OCI-LY1 (cell line): Measurements from ENCODE around the gene TMEM204.

Source experiments
- H2AFZ ChIP-seq: fragments of 200-600 bp; sonication (generic), shearing (Covaris generic); 2 replicates; pipeline ENCODE4 v1.6.0; 2014; ENCODE audit warnings: antibody characterized with exemption, mild to moderate bottlenecking, low read length
- H3F3A ChIP-seq: fragments of 200-600 bp; sonication (generic), shearing (Covaris generic); 2 replicates; pipeline ENCODE4 v1.6.0; 2014; ENCODE audit warnings: mild to moderate bottlenecking, antibody characterized with exemption, low read length, moderate library complexity; ENCODE audit not compliant: insufficient read depth
- H3K27ac ChIP-seq: fragments of 200-600 bp; sonication (generic); 2 replicates; pipeline ENCODE4 v1.5.1; 2014; ENCODE audit warnings: low read length, mixed run types, mild to moderate bottlenecking, low read depth; ENCODE audit not compliant: poor library complexity, severe bottlenecking
- H3K27me3 ChIP-seq: fragments of 200-600 bp; sonication (generic); 2 replicates; pipeline ENCODE4 v1.6.0; 2014; ENCODE audit warnings: antibody characterized with exemption, mild to moderate bottlenecking, low read length, moderate library complexity; ENCODE audit not compliant: insufficient read depth
- H3K36me3 ChIP-seq: fragments of 200-600 bp; sonication (generic); 2 replicates; pipeline ENCODE4 v1.6.1; 2014; ENCODE audit warnings: mild to moderate bottlenecking, antibody characterized with exemption, low read length, moderate library complexity, mixed read lengths; ENCODE audit not compliant: insufficient read depth
- H3K4me1 ChIP-seq: fragments of 200-600 bp; sonication (generic); 2 replicates; pipeline ENCODE4 v1.5.1; 2014; ENCODE audit warnings: mild to moderate bottlenecking, low read length, moderate library complexity; ENCODE audit not compliant: insufficient read depth, severe bottlenecking
- H3K4me2 ChIP-seq: fragments of 200-600 bp; sonication (generic), shearing (Covaris generic); 2 replicates; pipeline ENCODE4 v1.6.1; 2014; ENCODE audit warnings: low read length
- H3K4me3 ChIP-seq: fragments of 200-600 bp; sonication (generic); 2 replicates; pipeline ENCODE4 v1.5.1; 2014; ENCODE audit warnings: low read length, low read depth, mild to moderate bottlenecking, mixed read lengths; ENCODE audit not compliant: poor library complexity, severe bottlenecking
- H3K79me2 ChIP-seq: fragments of 200-600 bp; shearing (Covaris generic); 2 replicates; pipeline ENCODE4 v1.6.1; 2016; ENCODE audit warnings: mixed run types, low read length, mixed read lengths; ENCODE audit not compliant: insufficient read depth
- H3K9ac ChIP-seq: fragments of 200-600 bp; sonication (generic), shearing (Covaris generic); 2 replicates; pipeline ENCODE4 v1.6.1; 2014; ENCODE audit warnings: mild to moderate bottlenecking, low read length, mixed read lengths
- H3K9me2 ChIP-seq: fragments of 200-600 bp; sonication (generic), shearing (Covaris generic); 2 replicates; pipeline ENCODE4 v1.6.1; 2014; ENCODE audit warnings: low read depth, mild to moderate bottlenecking, low read length, mixed read lengths
- H3K9me3 ChIP-seq: fragments of 200-600 bp; shearing (Covaris generic); 2 replicates; pipeline ENCODE4 v1.6.1; 2014; ENCODE audit warnings: low read length, mixed read lengths
- H4K20me1 ChIP-seq: fragments of 200-600 bp; sonication (generic), shearing (Covaris generic); 2 replicates; pipeline ENCODE4 v1.6.0; 2016; ENCODE audit warnings: mild to moderate bottlenecking, low read length; ENCODE audit not compliant: insufficient read depth
- CTCF ChIP-seq: fragments of 200-600 bp; sonication (generic), shearing (Covaris generic); IDR thresholded peaks from 2 replicates; pipeline ENCODE4 v1.5.1; 2017; ENCODE audit warnings: mild to moderate bottlenecking, antibody characterized with exemption, low read length, moderate library complexity, mixed read lengths
- EZH2 ChIP-seq: fragments of 200-600 bp; sonication (generic), shearing (Covaris generic); IDR thresholded peaks from 2 replicates; pipeline ENCODE4 v1.8.0; 2017; ENCODE audit warnings: borderline replicate concordance, mixed run types, mild to moderate bottlenecking, antibody characterized with exemption, low read length, moderate library complexity, mixed read lengths

TMEM204 gene

DNA sequence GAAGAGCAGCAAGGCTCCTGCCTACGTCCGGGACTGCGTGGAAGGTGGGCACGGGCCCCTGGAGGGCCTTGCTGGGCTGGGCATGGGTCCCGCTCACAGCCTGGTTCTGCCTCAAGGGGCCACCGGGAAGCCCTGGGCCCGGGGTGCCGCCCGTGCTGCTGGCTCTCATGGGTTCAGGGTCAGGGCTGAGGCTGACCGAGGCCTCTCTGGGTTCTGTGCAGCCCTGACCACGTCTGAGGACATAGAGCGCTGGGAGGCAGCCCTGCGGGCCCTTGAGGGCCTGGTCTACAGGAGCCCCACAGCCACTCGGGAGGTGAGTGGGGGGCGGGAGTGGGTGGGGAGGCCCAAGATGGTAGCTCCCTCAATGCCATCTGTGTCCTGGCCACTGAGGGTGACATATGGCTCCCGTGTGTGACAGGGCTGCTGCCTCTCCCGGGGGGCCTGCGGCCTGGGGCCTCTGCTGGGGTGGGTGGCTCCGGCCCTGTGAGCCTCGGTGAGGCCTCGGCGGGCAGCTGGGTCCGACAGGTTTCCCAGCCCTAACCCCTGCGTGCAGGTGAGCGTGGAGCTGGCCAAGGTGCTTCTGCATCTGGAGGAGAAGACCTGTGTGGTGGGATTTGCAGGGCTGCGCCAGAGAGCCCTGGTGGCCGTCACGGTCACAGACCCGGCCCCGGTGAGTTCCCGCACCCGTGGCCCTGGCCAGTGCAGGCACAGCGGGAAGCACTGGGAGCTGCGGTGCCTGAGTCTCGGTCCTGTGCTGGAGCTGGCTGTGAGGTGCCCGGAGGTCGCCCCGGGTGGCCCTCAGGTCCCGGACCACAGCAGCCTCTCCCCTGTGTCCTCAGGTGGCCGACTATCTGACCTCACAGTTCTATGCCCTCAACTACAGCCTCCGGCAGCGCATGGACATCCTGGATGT is 31.1 kb upstream of the TMEM204 start:
- H3K9ac ChIP-seq: no peak overlapping the region
- no peaks in the 10 kb centered on the region for H3K79me2 ChIP-seq
- H4K20me1 ChIP-seq: no peaks in the 10 kb centered on the region
- no peak overlapping the region for H3K4me3 ChIP-seq
- no peaks in the 10 kb centered on the region for H3F3A ChIP-seq
- H3K9me2 ChIP-seq: no peaks in the 10 kb centered on the region
- H3K36me3 ChIP-seq: peaks cover 54% of the 10 kb centered on the region
- TF ChIP-seq EZH2 (no peak), CTCF (no peak)
- no peaks in the 10 kb centered on the region for H3K9me3 ChIP-seq
- no peak overlapping the region for H2AFZ ChIP-seq
- no peak overlapping the region for H3K4me2 ChIP-seq
- H3K4me1 ChIP-seq: no peaks in the 10 kb centered on the region
- no peak overlapping the region for H3K27ac ChIP-seq
- no peaks in the 10 kb centered on the region for H3K27me3 ChIP-seq

DNA sequence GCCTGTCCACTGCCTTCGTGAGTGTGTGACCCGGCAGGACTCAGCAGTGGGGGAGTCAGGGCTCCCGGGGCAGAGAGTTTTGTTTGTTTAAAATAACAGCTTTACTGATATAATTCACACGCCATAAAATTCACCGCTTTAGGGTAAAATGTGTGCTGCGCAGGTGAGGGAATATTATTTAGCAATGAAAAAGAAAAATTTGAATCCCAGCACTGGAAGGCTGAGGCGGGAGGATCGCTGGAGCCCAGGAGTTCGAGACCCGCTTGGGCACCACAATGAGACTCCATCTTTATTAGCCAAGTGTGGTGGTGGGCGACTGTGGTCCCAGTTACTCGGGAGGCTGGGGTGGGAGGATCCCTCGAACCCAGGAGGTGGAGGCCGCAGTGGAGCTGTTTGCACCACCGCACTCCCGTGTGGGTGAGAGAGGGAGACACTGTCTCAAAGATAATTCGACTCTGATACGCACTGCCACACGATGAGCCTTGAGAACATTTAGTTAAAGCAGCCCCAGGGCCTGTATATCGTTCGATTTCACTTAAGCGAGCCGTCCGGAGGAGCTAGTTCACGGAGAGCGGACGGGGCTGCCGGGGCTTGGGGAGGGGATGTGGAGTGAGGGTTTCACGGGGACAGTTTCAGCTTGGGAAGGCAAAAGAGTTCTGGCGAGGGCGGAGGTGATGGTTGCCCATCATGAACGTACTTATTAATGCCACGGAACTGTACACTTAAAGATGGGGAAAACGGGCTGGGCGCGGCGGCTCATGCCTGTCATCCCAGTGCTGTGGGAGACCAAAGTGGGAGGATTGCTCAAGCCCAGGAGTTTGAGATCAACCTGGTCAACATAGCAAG is 30.1 kb upstream of the TMEM204 start:
- Histone ChIP-seq H3K36me3 (peaks cover 49% of the 10 kb centered on the region), H3K4me2 (no peak overlapping the region), H3K9me2 (no peaks in the 10 kb centered on the region), H3K27me3 (no peaks in the 10 kb centered on the region), H4K20me1 (no peaks in the 10 kb centered on the region), H3K27ac (no peak overlapping the region), H3K9me3 (no peaks in the 10 kb centered on the region), H3K4me1 (no peaks in the 10 kb centered on the region), H3F3A (no peaks in the 10 kb centered on the region), H3K4me3 (no peak overlapping the region), H2AFZ (no peak overlapping the region), H3K79me2 (no peaks in the 10 kb centered on the region), H3K9ac (no peak overlapping the region)
- TF ChIP-seq EZH2 (no peak), CTCF (no peak)

DNA sequence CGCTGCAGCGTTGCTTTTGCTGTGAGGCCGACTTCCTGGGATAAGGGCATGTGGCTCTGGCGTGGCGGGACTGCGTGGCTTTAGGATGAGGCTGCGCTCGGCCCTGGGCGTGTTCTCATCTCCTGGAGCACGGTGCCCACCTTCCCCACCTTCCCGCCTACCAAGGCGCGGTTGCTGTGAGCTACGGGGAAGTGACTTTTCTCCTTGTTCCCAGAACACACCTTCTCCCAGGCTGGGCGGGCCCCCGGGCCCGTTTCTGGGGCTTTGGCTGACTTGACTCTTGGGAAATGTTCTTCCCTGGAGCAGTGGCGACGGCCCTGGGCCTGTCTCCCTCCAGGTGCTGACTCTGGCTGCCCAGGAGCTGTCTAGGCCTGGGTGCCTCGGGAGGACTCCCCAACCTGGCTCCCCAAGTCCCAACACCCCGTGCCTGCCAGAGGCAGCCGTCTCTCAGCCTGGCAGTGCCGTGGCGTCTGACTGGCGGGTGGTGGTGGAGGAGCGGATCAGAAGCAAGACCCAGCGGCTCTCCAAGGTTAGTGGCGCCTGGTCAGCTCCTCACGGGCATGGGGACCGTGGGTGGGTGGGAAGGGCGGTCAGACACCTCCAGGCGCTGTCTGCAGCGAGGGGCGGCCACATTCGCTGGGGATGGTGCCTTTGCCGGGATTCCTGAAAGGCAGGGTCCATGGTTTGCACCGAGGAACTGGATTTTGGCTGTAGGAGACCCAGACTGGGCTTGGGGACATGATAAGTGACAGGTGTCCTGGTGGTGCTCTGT is 28.2 kb upstream of the TMEM204 start:
- TF ChIP-seq EZH2 (no peak), CTCF (no peak)
- H3K36me3 ChIP-seq: peaks cover 49% of the 10 kb centered on the region
- no peak overlapping the region for H2AFZ ChIP-seq
- no peaks in the 10 kb centered on the region for H3F3A ChIP-seq
- no peaks in the 10 kb centered on the region for H3K4me1 ChIP-seq
- no peak overlapping the region for H3K4me2 ChIP-seq
- H4K20me1 ChIP-seq: no peaks in the 10 kb centered on the region
- no peak overlapping the region for H3K4me3 ChIP-seq
- no peaks in the 10 kb centered on the region for H3K79me2 ChIP-seq
- no peak overlapping the region for H3K27ac ChIP-seq
- H3K9me3 ChIP-seq: no peaks in the 10 kb centered on the region
- no peaks in the 10 kb centered on the region for H3K27me3 ChIP-seq
- no peaks in the 10 kb centered on the region for H3K9me2 ChIP-seq
- no peak overlapping the region for H3K9ac ChIP-seq
